ENCODE data around the gene CTNNA2.

GRCh38 chr2:80075719-80076118, 562.9 kb downstream of the CTNNA2 start:
- TF ChIP-seq YY1 (IDR thresholded peaks at IDR 0.05; ENCODE audit: low read depth, low read length), result no peak
- no peak for TF ChIP-seq POLR2A (IDR thresholded peaks at IDR 0.05; ENCODE audit: control extremely low read depth in 1 of 2, low read depth in 2 of 2, low read length in 2 of 2)
- TF ChIP-seq TAF1 (IDR thresholded peaks at IDR 0.05; ENCODE audit: low read depth, low read length), result no peak
- no peak for TF ChIP-seq POLR2AphosphoS5 (IDR thresholded peaks at IDR 0.05; ENCODE audit: low read depth, low read length)

Measured in H1 (cell line).